Mesenteric fat pad (tissue), 1 donor: Measurements from ENCODE around the gene AOPEP. TPM values are rescaled to one million over a fixed set of nuclear protein-coding genes. Genes with fewer than 3 reads are reported as not detected.

Source experiments
- DNase-seq: peaks from one replicate; pipeline ENCODE4 v3.0.0-alpha.2; 2020; ENCODE audit warnings: low spot score
- total RNA-seq: library from RNA; stranded (reverse); fragmentation: NEBNext Ultra II Directional; extraction: Animal tissue kit (Norgen Biotek cat#: 25700); gene quantifications from one replicate; pipeline ENCODE4 v1.2.1, GENCODE V29; 2021
- donor health status: DM: yes; HTN: yes; CAD: no.

The AOPEP gene
- total RNA-seq, 1 donor from 2014 or later = 28.7 TPM

- DNase-seq = no peak
These were observed 64.9 kb downstream of the AOPEP start for GRCh38 chr9:94791435-94791834.

DNA sequence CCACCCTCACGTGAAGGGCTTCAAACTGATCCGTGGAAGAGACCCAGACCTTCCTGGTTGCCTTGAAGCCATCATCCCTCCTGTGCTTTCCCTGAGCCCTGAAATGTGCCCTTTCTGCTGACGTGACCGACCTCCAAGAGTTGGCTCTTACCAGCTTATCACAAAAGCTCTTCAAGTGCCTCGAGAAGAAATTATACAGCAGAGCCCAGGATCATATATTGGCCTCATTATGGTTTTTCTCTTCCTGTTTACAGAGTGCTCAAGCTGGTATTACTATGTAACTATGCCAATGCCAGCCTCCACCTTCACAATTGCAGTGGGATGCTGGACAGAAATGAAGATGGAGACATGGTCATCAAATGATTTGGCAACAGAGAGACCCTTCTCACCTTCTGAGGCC is 66.0 kb downstream of the AOPEP start:
- no peak for DNase-seq

DNA sequence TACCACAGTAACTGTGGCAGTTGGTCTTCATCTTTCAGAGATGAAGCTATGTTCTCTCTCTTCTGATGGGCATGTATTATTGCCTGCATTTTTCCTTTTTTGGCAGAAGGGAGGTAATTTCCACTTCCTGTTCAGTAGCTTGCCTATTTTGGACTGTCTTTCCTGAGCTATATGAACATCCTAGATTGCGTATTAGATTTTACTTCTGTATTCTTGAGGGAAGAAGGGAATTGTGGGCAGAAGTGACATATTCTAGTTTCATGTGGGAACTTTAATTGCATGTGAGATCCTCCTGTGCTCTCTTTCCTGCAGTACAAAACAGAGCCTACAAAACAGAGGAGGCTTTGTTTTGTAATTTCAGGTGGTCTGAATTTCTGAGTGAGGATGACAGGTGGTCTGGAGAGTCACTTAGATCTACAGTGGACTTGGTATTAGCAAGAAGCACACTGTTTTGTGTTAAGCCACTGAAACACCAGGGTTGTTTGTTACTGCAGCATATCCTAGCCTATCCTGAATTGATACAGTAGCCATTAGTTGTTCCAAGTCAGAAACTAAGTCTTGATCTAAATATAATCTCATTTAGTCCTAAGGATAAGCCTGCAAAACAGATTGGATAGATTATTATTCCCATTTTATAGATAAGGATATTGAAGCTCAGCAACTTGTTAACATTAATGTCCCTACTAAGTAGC is 68.1 kb downstream of the AOPEP start:
- no peak for DNase-seq

- DNase-seq = no peak
These were observed 70.2 kb downstream of the AOPEP start for GRCh38 chr9:94796687-94797086.

DNA sequence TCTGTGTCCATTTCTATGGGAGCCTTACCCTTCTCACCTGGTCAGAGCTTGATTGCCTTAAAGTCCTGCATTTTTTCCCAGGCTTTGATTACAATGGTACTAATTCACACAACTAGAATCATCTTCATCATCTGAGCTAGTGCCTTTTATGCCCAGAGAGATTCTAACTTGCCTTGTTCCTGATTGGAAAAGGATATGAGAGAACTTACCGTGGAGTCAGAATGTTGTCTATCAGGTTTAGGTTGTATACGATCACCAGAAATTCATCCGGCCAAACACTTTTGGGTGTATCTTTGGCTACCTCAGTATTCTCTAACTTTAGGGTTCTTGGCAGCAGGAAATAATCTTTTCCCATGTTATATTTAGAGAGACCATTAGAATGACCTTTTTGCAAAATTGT is 71.7 kb downstream of the AOPEP start:
- no peak for DNase-seq

GRCh38 chr9:94798708-94799107 is 72.2 kb downstream of the AOPEP start:
- no peak for DNase-seq

GRCh38 chr9:94799578-94800264 is 73.2 kb downstream of the AOPEP start:
- DNase-seq = no peak

GRCh38 chr9:94800424-94801117 is 74.1 kb downstream of the AOPEP start:
- no peak for DNase-seq

- DNase-seq = no peak
These were observed 74.7 kb downstream of the AOPEP start for GRCh38 chr9:94801234-94801633.

- DNase-seq = no peak
These were observed 75.2 kb downstream of the AOPEP start for GRCh38 chr9:94801681-94802080.

DNA sequence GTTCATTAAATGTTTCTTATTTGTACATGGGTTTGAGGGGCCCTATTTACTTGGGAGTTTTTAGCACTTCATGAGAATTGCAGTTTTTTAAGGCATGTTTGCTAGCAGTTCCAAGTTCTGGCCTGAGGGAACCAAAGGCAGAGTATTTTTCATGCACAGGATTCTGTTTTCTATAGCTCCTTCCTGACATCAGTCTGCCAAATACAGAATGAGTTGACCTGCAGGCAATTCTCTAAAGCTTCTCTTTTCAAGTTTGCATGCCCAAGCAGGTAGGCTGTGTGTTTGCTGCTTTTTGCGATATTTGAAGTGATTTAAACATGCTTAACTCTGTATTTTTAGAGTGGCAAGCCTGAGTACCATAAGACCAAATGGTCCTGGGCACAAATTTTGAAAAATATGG is 75.8 kb downstream of the AOPEP start:
- DNase-seq = no peak

GRCh38 chr9:94802793-94803192 is 76.3 kb downstream of the AOPEP start:
- DNase-seq = no peak

DNA sequence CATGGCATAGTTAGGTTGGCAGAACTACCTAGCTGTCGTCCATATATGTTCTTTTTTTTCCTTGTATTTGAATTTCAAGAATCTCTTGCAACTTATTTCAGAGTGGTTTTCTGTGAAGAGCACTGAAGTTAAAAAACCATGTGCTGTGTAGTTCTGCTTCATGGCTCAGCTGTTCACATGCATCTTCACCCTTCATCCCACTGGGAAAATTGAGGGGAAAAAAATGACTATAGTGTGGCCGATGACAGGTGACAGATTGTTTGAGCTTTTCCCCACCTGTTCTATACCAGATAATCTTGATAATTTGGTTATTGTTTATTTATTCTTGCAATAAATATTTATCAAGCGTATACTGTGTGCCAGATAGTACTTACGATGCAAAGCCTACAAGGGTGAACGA is 77.8 kb downstream of the AOPEP start:
- DNase-seq = no peak

GRCh38 chr9:94805051-94805489 is 78.6 kb downstream of the AOPEP start:
- DNase-seq = no peak

- no peak for DNase-seq
These were observed 79.1 kb downstream of the AOPEP start for GRCh38 chr9:94805585-94805984.

DNA sequence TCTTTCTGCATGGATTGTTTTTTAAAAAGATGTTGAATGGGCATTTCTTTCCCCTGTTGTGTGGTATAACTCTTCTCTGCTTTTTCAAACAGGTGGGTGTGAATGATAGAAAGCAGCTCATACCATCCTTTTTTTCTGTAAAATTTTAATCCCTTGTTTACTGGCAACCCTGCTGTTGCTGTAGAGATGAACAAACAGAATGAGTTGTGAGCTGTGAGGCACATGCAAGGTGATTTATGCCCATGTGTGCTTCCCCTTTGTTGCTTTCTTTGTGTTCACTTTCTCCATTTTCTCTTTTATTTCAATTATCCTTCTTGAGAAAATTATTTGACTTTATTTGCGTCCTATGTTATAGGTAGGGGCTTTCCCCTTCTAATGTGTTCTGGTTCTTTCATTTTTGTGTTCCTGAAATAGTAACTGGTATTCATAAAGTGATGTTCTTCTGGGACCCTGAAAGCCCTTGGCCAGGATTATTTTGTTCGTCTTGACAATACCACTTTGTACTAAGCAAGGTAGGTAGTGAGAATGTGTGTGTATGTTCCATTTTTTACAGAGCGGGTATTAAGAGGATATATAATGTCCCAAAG is 79.9 kb downstream of the AOPEP start:
- DNase-seq = no peak

DNA sequence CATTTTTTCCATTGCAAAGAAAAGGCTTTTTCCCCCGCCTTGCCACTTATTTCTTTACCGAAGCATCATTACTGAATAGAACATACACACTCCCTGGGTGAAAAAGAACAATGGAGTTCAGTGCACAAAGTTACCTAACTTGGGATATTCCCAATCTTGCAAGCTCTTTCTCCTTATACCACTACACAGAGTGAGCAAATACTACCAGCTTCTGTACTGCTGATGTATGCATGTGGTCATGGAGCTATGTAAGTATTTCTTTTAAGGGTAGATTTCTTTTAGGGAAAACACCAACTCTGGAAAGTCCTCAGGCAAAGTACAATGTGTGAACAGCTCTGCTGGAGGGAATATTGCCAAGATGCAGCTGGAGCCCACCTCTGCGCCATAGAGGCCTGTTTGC is 81.1 kb downstream of the AOPEP start:
- DNase-seq = no peak

GRCh38 chr9:94808926-94809700 is 82.6 kb downstream of the AOPEP start:
- no peak for DNase-seq

DNA sequence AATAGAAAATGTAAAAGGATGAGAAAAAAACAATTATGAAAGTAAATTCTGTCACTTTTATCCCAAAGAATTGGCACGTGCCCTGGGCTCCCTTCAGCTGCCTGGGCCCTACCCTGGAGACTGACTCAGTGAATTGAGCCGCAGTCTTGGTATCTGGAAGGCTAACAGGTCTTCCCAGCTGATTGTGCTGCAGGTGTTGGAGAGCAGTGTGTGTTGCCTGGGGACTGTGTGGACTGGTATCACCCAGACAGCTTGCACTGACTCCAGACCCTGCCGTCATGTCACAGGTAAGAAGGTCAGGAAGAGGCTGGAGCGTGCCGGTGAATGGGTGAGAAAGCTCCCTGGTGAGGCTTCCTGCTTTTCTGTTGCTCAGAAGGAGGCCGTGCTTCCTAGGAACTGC is 83.3 kb downstream of the AOPEP start:
- no peak for DNase-seq

GRCh38 chr9:94811074-94811473 is 84.6 kb downstream of the AOPEP start:
- DNase-seq = no peak

DNA sequence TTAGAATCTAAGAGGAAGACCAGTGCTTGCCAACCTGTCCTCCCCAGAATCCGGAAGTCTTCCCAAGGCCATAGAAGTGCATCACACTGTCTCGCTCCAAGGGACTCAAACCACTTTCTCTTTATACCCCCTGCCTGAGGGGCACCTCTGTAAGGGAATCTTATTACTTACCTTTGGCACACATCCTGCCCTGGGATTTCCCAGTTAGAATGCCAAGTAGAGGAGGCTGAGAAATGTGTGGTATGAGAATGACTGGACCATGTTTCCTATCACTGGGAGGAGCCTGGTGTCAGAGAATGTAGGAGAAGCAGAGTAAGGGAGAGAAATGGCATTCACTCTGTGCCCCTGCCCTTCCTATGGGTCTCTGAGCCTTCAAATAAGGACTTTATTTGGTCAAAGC is 85.8 kb downstream of the AOPEP start:
- DNase-seq = no peak
